Measurements from ENCODE around the gene NME9. TPM values are rescaled to one million over a fixed set of nuclear protein-coding genes. Genes with fewer than 3 reads are reported as not detected.

Gene NME9
- total RNA-seq, 1 experiment from 2014 or later = not detected

- no peak for DNase-seq (ENCODE audit: low spot score)
- no peak for TF ChIP-seq EMX1 (CRISPR knock-in tag; IDR thresholded peaks at IDR 0.05)
- no peak for TF ChIP-seq TEAD1 (CRISPR knock-in tag; IDR thresholded peaks at IDR 0.05)
- no peak for TF ChIP-seq MAX (CRISPR knock-in tag; IDR thresholded peaks at IDR 0.05)
- no peak for TF ChIP-seq JAZF1 (CRISPR knock-in tag; IDR thresholded peaks at IDR 0.05)
- TF ChIP-seq FOXK1 (CRISPR knock-in tag; IDR thresholded peaks at IDR 0.05) = no peak
- TF ChIP-seq E2F5 (CRISPR knock-in tag; IDR thresholded peaks at IDR 0.05) = no peak
- TF ChIP-seq MLX (CRISPR knock-in tag; IDR thresholded peaks at IDR 0.05) = no peak
- TF ChIP-seq AFF4 (CRISPR knock-in tag; IDR thresholded peaks at IDR 0.05; ENCODE audit: borderline replicate concordance) = no peak
- TF ChIP-seq ZSCAN18 (CRISPR knock-in tag; IDR thresholded peaks at IDR 0.05) = no peak
- no peak for TF ChIP-seq CDX4 (CRISPR knock-in tag; IDR thresholded peaks at IDR 0.05; ENCODE audit: borderline replicate concordance)
- no peak for TF ChIP-seq CREB1 (CRISPR knock-in tag; IDR thresholded peaks at IDR 0.05)
- Mint-ChIP-seq H3K4me1 (no peaks in the 10 kb centered on the region), H3K36me3 (peaks cover 15% of the 10 kb centered on the region), H3K27ac (no peak overlapping the region), H3K4me3 (no peak overlapping the region), H3K9me3 (peaks cover 26% of the 10 kb centered on the region), H3K27me3 (ENCODE audit: low read depth) (peaks cover 46% of the 10 kb centered on the region)
- CTCF ChIA-PET = no interaction called here
- ATAC-seq = no peak
- POLR2A ChIA-PET = no interaction called here
Measured at GRCh38 chr3:138310494-138310893, 19.2 kb downstream of the NME9 start.

GRCh38 chr3:138308783-138309182 lies 20.9 kb downstream of the NME9 start:
- CTCF ChIA-PET = interaction anchor here (1.2 kb wide), 1 partner anchor 19 kb away, joined by 4 read pairs; no protein-coding TSS in a partner anchor
- no peak for TF ChIP-seq ZNF425 (CRISPR knock-in tag; conservative IDR thresholded peaks at IDR 0.05)
- no peak for TF ChIP-seq ZMAT4 (CRISPR knock-in tag; IDR thresholded peaks at IDR 0.05)
- no peak for TF ChIP-seq ZNF219 (CRISPR knock-in tag; IDR thresholded peaks at IDR 0.05; ENCODE audit: borderline replicate concordance)
- no peak for TF ChIP-seq NFATC4 (CRISPR knock-in tag; IDR thresholded peaks at IDR 0.05)
- no peak for TF ChIP-seq MAX (CRISPR knock-in tag; IDR thresholded peaks at IDR 0.05)
- TF ChIP-seq ZBTB43 (CRISPR knock-in tag; IDR thresholded peaks at IDR 0.05) = no peak
- TF ChIP-seq ERG (CRISPR knock-in tag; IDR thresholded peaks at IDR 0.05) = no peak
- no peak for TF ChIP-seq FOXP4 (CRISPR knock-in tag; IDR thresholded peaks at IDR 0.05)
- no peak for TF ChIP-seq NR3C1 (CRISPR knock-in tag; conservative IDR thresholded peaks at IDR 0.05; ENCODE audit: low read depth)

More at GRCh38 chr3:138308783-138309182, 20.9 kb downstream of the NME9 start:
- H3K27ac Mint-ChIP-seq = no peak overlapping the region
- H3K4me1 Mint-ChIP-seq = no peaks in the 10 kb centered on the region
- peaks cover 26% of the 10 kb centered on the region for H3K9me3 Mint-ChIP-seq
- ATAC-seq (no peak), DNase-seq (ENCODE audit: low spot score) (no peak)
- H3K27me3 Mint-ChIP-seq (ENCODE audit: low read depth) = peaks cover 46% of the 10 kb centered on the region
- H3K36me3 Mint-ChIP-seq = peaks cover 15% of the 10 kb centered on the region
- no peak overlapping the region for H3K4me3 Mint-ChIP-seq
- POLR2A ChIA-PET = no interaction called here
